HEK293T (cell line): Measurements from ENCODE around the gene TGM4.

ENCODE experiments used
- ELF4 ChIP-seq: fragments of 450-650 bp; IDR thresholded peaks from 2 replicates; pipeline ENCODE4 v1.6.1; 2017; ENCODE audit warnings: antibody characterized with exemption
- FOXK2 ChIP-seq: fragments of 450-650 bp; IDR thresholded peaks from 2 replicates; pipeline ENCODE4 v1.6.1; 2016; ENCODE audit warnings: mild to moderate bottlenecking
- SP1 ChIP-seq: fragments of 450-650 bp; IDR thresholded peaks from 2 replicates; pipeline ENCODE4 v1.6.1; 2017
- SUZ12 ChIP-seq: fragments of 450-650 bp; IDR thresholded peaks from 2 replicates; pipeline ENCODE4 v1.6.1; 2016; ENCODE audit warnings: mild to moderate bottlenecking
- ZNF384 ChIP-seq: fragments of 450-650 bp; IDR thresholded peaks from 2 replicates; pipeline ENCODE4 v1.6.1; 2016

DNA sequence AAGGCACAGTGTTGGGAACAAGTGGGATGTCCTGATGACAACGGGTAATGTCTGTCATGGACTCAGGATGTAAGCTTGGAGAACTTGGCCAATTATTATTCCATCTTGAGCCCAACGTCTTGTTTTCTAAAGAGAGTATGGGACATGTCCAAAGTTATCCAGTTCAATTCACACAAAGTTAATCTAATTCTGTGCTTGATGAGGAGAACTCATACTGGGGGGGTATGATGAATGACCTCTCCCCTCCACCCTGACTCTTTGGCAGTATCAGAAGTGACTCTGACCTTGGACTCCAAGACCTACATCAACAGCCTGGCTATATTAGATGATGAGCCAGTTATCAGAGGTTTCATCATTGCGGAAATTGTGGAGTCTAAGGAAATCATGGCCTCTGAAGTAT is 36.3 kb downstream of the TGM4 start:
- no peak for TF ChIP-seq FOXK2
- TF ChIP-seq SUZ12 = no peak
- no peak for TF ChIP-seq SP1
- no peak for TF ChIP-seq ELF4
- no peak for TF ChIP-seq ZNF384
